OCI-LY1 (cell line): ENCODE results near the gene UTP11.

Source experiments
- EZH2 ChIP-seq: fragments of 200-600 bp; sonication (generic), shearing (Covaris generic); IDR thresholded peaks from 2 replicates; pipeline ENCODE4 v1.8.0; 2017; ENCODE audit warnings: borderline replicate concordance, mixed run types, mild to moderate bottlenecking, antibody characterized with exemption, low read length, moderate library complexity, mixed read lengths
- TF ChIP-seq, protein P1 (sequence below): fragments of 200-600 bp; sonication (generic), shearing (Covaris generic); IDR thresholded peaks from 2 replicates; pipeline ENCODE4 v1.5.1; 2017; ENCODE audit warnings: mild to moderate bottlenecking, antibody characterized with exemption, low read length, moderate library complexity, mixed read lengths

DNA sequence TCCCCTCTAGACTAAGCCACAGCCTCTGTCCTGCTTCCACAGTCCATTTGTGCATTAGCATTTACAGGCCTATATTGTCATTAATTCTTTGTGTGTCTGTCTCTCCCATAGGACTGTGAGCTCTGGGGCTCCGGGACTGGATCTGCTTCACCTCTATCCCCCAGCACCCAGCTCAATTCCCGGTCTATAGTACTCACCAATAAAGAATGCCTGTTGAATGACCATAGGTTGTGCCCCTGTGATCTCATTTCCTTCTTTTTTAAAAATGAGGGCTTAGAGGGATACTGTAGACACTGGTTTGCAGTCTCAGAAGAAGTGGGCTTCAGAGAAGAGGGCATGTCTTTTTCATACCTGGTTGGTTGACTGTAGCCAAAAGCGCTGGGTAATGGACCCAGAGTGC lies 42.9 kb downstream of the UTP11 start:
- TF ChIP-seq, protein P1, sequence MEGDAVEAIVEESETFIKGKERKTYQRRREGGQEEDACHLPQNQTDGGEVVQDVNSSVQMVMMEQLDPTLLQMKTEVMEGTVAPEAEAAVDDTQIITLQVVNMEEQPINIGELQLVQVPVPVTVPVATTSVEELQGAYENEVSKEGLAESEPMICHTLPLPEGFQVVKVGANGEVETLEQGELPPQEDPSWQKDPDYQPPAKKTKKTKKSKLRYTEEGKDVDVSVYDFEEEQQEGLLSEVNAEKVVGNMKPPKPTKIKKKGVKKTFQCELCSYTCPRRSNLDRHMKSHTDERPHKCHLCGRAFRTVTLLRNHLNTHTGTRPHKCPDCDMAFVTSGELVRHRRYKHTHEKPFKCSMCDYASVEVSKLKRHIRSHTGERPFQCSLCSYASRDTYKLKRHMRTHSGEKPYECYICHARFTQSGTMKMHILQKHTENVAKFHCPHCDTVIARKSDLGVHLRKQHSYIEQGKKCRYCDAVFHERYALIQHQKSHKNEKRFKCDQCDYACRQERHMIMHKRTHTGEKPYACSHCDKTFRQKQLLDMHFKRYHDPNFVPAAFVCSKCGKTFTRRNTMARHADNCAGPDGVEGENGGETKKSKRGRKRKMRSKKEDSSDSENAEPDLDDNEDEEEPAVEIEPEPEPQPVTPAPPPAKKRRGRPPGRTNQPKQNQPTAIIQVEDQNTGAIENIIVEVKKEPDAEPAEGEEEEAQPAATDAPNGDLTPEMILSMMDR: no peak
- no peak for TF ChIP-seq EZH2
